Chondrocyte (in vitro differentiated cells): Measurements from ENCODE around the gene TMEM132A. TPM values are rescaled to one million over a fixed set of nuclear protein-coding genes. Genes with fewer than 3 reads are reported as not detected.

Experiments used
- DNase-seq: peaks from one replicate; pipeline ENCODE4 v3.0.0; 2021; ENCODE audit warnings: mixed read lengths, low spot score
- H3K27ac Mint-ChIP-seq: one replicate; pipeline ENCODE4 v1.8.0; 2021; ENCODE audit warnings: mild to moderate bottlenecking, moderate library complexity, mixed read lengths; ENCODE audit not compliant: unreplicated experiment
- H3K27me3 Mint-ChIP-seq: 2 replicates; pipeline ENCODE4 v1.8.0; 2021; ENCODE audit warnings: low read depth, mixed read lengths
- H3K36me3 Mint-ChIP-seq: 2 replicates; pipeline ENCODE4 v1.8.0; 2021; ENCODE audit warnings: low read depth, mixed read lengths
- H3K4me1 Mint-ChIP-seq: 2 replicates; pipeline ENCODE4 v1.8.0; 2021; ENCODE audit warnings: low read depth, mild to moderate bottlenecking, mixed read lengths
- H3K4me3 Mint-ChIP-seq: one replicate; pipeline ENCODE4 v1.8.0; 2021; ENCODE audit warnings: mild to moderate bottlenecking, moderate library complexity, mixed read lengths; ENCODE audit not compliant: unreplicated experiment
- H3K9me3 Mint-ChIP-seq: 2 replicates; pipeline ENCODE4 v1.8.0; 2021; ENCODE audit warnings: low read depth, mixed read lengths
- total RNA-seq: library from RNA; stranded (reverse); gene quantifications from 3 replicates; pipeline ENCODE4 v1.2.1, GENCODE V29; 2021
- TF ChIP-seq, protein P1 (sequence below): fragments of 200-600 bp; sonication (generic); IDR thresholded peaks from 2 replicates; pipeline ENCODE4 v1.5.0; 2021; ENCODE audit warnings: antibody characterized with exemption, mild to moderate bottlenecking, moderate library complexity

TMEM132A gene
- total RNA-seq, 1 donor from 2014 or later = 69.8 TPM

- Mint-ChIP-seq H3K36me3 (no peaks in the 10 kb centered on the region), H3K9me3 (peaks cover 5% of the 10 kb centered on the region), H3K4me1 (peaks cover 7% of the 10 kb centered on the region), H3K27ac (no peak overlapping the region), H3K27me3 (peaks cover 8% of the 10 kb centered on the region), H3K4me3 (no peak overlapping the region)
- DNase-seq = no peak
- TF ChIP-seq, protein P1, sequence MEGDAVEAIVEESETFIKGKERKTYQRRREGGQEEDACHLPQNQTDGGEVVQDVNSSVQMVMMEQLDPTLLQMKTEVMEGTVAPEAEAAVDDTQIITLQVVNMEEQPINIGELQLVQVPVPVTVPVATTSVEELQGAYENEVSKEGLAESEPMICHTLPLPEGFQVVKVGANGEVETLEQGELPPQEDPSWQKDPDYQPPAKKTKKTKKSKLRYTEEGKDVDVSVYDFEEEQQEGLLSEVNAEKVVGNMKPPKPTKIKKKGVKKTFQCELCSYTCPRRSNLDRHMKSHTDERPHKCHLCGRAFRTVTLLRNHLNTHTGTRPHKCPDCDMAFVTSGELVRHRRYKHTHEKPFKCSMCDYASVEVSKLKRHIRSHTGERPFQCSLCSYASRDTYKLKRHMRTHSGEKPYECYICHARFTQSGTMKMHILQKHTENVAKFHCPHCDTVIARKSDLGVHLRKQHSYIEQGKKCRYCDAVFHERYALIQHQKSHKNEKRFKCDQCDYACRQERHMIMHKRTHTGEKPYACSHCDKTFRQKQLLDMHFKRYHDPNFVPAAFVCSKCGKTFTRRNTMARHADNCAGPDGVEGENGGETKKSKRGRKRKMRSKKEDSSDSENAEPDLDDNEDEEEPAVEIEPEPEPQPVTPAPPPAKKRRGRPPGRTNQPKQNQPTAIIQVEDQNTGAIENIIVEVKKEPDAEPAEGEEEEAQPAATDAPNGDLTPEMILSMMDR = no peak
Observed at GRCh38 chr11:60959431-60959830, 35.2 kb downstream of the TMEM132A start.

DNA sequence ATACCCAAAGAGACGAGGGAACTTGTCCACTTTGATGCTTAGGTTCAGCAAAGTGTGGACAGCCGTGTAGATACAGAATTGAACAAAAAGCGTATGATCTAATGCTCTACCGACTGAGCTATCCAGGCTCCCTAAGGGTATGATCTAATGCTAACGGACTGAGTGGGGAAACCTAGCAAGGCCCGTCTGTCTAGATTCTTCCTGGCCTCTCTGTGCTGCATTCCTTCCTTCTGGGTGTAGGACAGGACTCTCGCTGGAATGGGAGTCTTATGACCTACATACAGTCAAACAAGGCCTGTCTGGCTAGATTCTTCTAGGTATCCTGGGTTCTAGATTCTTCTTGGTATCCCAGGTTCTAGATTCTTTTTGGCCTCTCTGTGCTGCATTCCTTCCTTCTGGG, 36.1 kb downstream of the TMEM132A start:
- H3K9me3 Mint-ChIP-seq = peaks cover 5% of the 10 kb centered on the region
- no peak overlapping the region for H3K27ac Mint-ChIP-seq
- H3K4me1 Mint-ChIP-seq = peaks cover 7% of the 10 kb centered on the region
- DNase-seq = no peak
- peaks cover 9% of the 10 kb centered on the region for H3K27me3 Mint-ChIP-seq
- no peaks in the 10 kb centered on the region for H3K36me3 Mint-ChIP-seq
- TF ChIP-seq, protein P1 = no peak
- H3K4me3 Mint-ChIP-seq = no peak overlapping the region

GRCh38 chr11:60964801-60965200, 40.5 kb downstream of the TMEM132A start:
- Mint-ChIP-seq H3K27me3 (peaks cover 12% of the 10 kb centered on the region), H3K27ac (no peak overlapping the region), H3K9me3 (peaks cover 10% of the 10 kb centered on the region), H3K36me3 (peaks cover 3% of the 10 kb centered on the region), H3K4me3 (no peak overlapping the region), H3K4me1 (no peaks in the 10 kb centered on the region)
- DNase-seq = no peak
- TF ChIP-seq, protein P1 = no peak

- Mint-ChIP-seq H3K27me3 (peaks cover 11% of the 10 kb centered on the region), H3K4me1 (no peaks in the 10 kb centered on the region), H3K4me3 (no peak overlapping the region), H3K36me3 (peaks cover 3% of the 10 kb centered on the region), H3K9me3 (peaks cover 6% of the 10 kb centered on the region), H3K27ac (no peak overlapping the region)
- DNase-seq = no peak
- TF ChIP-seq, protein P1 = no peak
Observed at GRCh38 chr11:60966890-60967289, 42.6 kb downstream of the TMEM132A start.

GRCh38 chr11:60968223-60968622, 44.0 kb downstream of the TMEM132A start:
- Mint-ChIP-seq H3K4me3 (no peak overlapping the region), H3K36me3 (peaks cover 3% of the 10 kb centered on the region), H3K27ac (no peak overlapping the region), H3K4me1 (no peaks in the 10 kb centered on the region), H3K9me3 (peaks cover 6% of the 10 kb centered on the region), H3K27me3 (peaks cover 11% of the 10 kb centered on the region)
- no peak for DNase-seq
- TF ChIP-seq, protein P1 = peak; percentile 20
